Measurements from ENCODE around the gene P3H3.

- TF ChIP-seq, protein P1, sequence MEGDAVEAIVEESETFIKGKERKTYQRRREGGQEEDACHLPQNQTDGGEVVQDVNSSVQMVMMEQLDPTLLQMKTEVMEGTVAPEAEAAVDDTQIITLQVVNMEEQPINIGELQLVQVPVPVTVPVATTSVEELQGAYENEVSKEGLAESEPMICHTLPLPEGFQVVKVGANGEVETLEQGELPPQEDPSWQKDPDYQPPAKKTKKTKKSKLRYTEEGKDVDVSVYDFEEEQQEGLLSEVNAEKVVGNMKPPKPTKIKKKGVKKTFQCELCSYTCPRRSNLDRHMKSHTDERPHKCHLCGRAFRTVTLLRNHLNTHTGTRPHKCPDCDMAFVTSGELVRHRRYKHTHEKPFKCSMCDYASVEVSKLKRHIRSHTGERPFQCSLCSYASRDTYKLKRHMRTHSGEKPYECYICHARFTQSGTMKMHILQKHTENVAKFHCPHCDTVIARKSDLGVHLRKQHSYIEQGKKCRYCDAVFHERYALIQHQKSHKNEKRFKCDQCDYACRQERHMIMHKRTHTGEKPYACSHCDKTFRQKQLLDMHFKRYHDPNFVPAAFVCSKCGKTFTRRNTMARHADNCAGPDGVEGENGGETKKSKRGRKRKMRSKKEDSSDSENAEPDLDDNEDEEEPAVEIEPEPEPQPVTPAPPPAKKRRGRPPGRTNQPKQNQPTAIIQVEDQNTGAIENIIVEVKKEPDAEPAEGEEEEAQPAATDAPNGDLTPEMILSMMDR (optimal IDR thresholded peaks at IDR 0.05 in 1 of 3, IDR thresholded peaks at IDR 0.05 in 1 of 3, conservative IDR thresholded peaks at IDR 0.05 in 1 of 3; ENCODE audit: extremely low read depth in 1 of 3, insufficient read depth in 2 of 3, low read length in 3 of 3) = no peak
- no peak for TF ChIP-seq EZH2 (IDR thresholded peaks at IDR 0.05; ENCODE audit: low read length)
Observed at GRCh38 chr12:6830286-6830890, 2.2 kb downstream of the P3H3 start.

Measured in keratinocyte (primary cell).